Suprapubic skin (tissue), 4 donors: Measurements from ENCODE around the gene LARP7.

Source experiments
- CTCF ChIP-seq, 2 donors: fragments of 200-600 bp in 1 of 2; fragments of 450-650 bp in 1 of 2; sonication (generic) in 1 of 2; IDR thresholded peaks; one replicate each; pipeline ENCODE4 v1.5.1; 2016 to 2019; ENCODE audit warnings: antibody characterized with exemption in 2 of 2, mild to moderate bottlenecking in 1 of 2, moderate library complexity in 1 of 2
- EP300 ChIP-seq: sonication (generic); formaldehyde crosslinking; IDR thresholded peaks from one replicate; pipeline ENCODE4 v1.6.1; 2017; ENCODE audit warnings: antibody characterized with exemption
- POLR2A ChIP-seq, 2 donors: fragments of 450-650 bp; IDR thresholded peaks; one replicate each; pipeline ENCODE4 v1.6.1; 2017; ENCODE audit warnings: antibody characterized with exemption in 2 of 2, mild to moderate bottlenecking in 2 of 2, moderate library complexity in 2 of 2
- POLR2AphosphoS5 ChIP-seq, 3 donors: sonication (generic); formaldehyde crosslinking; IDR thresholded peaks; one replicate each; pipeline ENCODE4 v1.6.1; 2017; ENCODE audit warnings: antibody characterized with exemption in 3 of 3

DNA sequence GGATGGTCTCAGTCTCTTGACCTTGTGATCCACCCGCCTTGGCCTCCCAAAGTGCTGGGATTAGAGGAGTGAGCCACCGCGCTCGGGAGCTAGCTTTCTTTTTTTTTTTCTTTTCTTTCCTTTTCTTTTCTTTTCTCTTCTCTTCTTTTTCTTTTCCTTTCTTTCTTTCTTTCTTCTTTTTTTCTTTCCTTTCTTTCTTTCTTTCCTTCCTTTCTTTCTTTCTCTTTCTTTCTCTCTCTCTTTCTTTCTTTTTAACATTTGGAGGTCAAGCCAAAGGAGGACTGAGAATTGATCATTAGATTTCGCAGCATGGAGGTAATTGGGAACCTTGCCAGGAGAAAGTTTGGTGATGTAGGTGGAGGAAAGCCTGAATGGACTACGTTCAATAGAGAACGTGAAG, 67.4 kb downstream of the LARP7 start:
- TF ChIP-seq CTCF (IDR thresholded peaks at IDR 0.05): no peak
- no peak for TF ChIP-seq POLR2A (IDR thresholded peaks at IDR 0.05)
- TF ChIP-seq EP300: no peak
- no peak for TF ChIP-seq POLR2AphosphoS5 (IDR thresholded peaks at IDR 0.05)
